ENCODE results near the gene GALNTL6. TPM values are rescaled to one million over a fixed set of nuclear protein-coding genes. Genes with fewer than 3 reads are reported as not detected.

Gene GALNTL6
- total RNA-seq, 1 donor from 2014 or later = 1.7 TPM

GRCh38 chr4:172515266-172515879 lies 702.2 kb downstream of the GALNTL6 start:
- Mint-ChIP-seq H3K36me3 (no peaks in the 10 kb centered on the region), H3K4me1 (ENCODE audit: unreplicated experiment) (peaks cover 8% of the 10 kb centered on the region), H3K27me3 (no peaks in the 10 kb centered on the region), H3K9me3 (peaks cover 10% of the 10 kb centered on the region), H3K4me3 (no peak overlapping the region), H3K27ac (no peak overlapping the region)
- DNase-seq (ENCODE audit: extremely low spot score, unreplicated experiment) = no peak
- TF ChIP-seq CTCF (conservative IDR thresholded peaks at IDR 0.05) = no peak

GRCh38 chr4:172517391-172517790 lies 704.2 kb downstream of the GALNTL6 start:
- no peaks in the 10 kb centered on the region for H3K36me3 Mint-ChIP-seq
- no peaks in the 10 kb centered on the region for H3K27me3 Mint-ChIP-seq
- no peak overlapping the region for H3K4me3 Mint-ChIP-seq
- H3K4me1 Mint-ChIP-seq (ENCODE audit: unreplicated experiment) = peaks cover 8% of the 10 kb centered on the region
- no peak overlapping the region for H3K27ac Mint-ChIP-seq
- TF ChIP-seq CTCF (conservative IDR thresholded peaks at IDR 0.05) = no peak
- DNase-seq (ENCODE audit: extremely low spot score, unreplicated experiment) = no peak
- peaks cover 10% of the 10 kb centered on the region for H3K9me3 Mint-ChIP-seq

- DNase-seq (ENCODE audit: extremely low spot score, unreplicated experiment) = no peak
- no peak for TF ChIP-seq CTCF (conservative IDR thresholded peaks at IDR 0.05)
Measured at GRCh38 chr4:172521248-172521647, 708.0 kb downstream of the GALNTL6 start.

GRCh38 chr4:172521680-172522079 lies 708.5 kb downstream of the GALNTL6 start:
- H3K36me3 Mint-ChIP-seq = no peaks in the 10 kb centered on the region
- no peak overlapping the region for H3K4me3 Mint-ChIP-seq
- no peak for TF ChIP-seq CTCF (conservative IDR thresholded peaks at IDR 0.05)
- H3K27ac Mint-ChIP-seq = no peak overlapping the region
- no peaks in the 10 kb centered on the region for H3K4me1 Mint-ChIP-seq (ENCODE audit: unreplicated experiment)
- H3K9me3 Mint-ChIP-seq = no peaks in the 10 kb centered on the region
- DNase-seq (ENCODE audit: extremely low spot score, unreplicated experiment) = no peak
- no peaks in the 10 kb centered on the region for H3K27me3 Mint-ChIP-seq

More at GRCh38 chr4:172521248-172521647, 708.0 kb downstream of the GALNTL6 start:
- Mint-ChIP-seq H3K27me3 (no peaks in the 10 kb centered on the region), H3K4me1 (ENCODE audit: unreplicated experiment) (no peaks in the 10 kb centered on the region), H3K9me3 (no peaks in the 10 kb centered on the region), H3K36me3 (no peaks in the 10 kb centered on the region), H3K27ac (no peak overlapping the region), H3K4me3 (no peak overlapping the region)

GRCh38 chr4:172543249-172543648 lies 730.0 kb downstream of the GALNTL6 start:
- Mint-ChIP-seq H3K27me3 (no peaks in the 10 kb centered on the region), H3K9me3 (no peaks in the 10 kb centered on the region), H3K27ac (no peak overlapping the region), H3K4me1 (ENCODE audit: unreplicated experiment) (no peaks in the 10 kb centered on the region), H3K4me3 (no peak overlapping the region), H3K36me3 (no peaks in the 10 kb centered on the region)
- no peak for TF ChIP-seq CTCF (conservative IDR thresholded peaks at IDR 0.05)
- no peak for DNase-seq (ENCODE audit: extremely low spot score, unreplicated experiment)
